ENCODE data around the gene SNW1.
"Not testable (repeated sequence)": the region's sequence is repeated elsewhere in the genome, so short reads cannot be mapped to it uniquely, and the experiment has no call there.

DNA sequence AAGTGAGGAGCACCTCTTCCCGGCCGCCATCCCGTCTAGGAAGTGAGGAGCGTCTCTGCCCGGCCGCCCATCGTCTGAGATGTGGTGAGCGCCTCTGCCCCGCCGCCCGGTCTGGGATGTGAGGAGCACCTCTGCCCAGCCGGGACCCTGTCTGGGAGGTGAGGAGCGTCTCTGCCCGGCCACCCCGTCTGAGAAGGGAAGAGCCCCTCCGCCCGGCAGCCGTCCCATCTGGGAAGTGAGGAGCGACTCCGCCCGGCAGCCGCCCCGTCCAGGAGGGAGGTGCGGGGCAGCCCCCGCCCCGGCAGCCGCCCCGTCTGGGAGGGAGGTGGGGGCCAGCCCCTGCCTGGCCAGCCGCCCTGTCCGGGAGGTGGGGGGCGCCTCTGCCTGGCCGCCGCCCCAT, 13.5 kb downstream of the SNW1 start:
- not testable (repeated sequence) for TF ChIP-seq POLR2A (IDR thresholded peaks at IDR 0.05; ENCODE audit: extremely low read depth, insufficient read length); MYC (IDR thresholded peaks at IDR 0.05; ENCODE audit: low read depth, low read length)
- TF ChIP-seq, protein P1, sequence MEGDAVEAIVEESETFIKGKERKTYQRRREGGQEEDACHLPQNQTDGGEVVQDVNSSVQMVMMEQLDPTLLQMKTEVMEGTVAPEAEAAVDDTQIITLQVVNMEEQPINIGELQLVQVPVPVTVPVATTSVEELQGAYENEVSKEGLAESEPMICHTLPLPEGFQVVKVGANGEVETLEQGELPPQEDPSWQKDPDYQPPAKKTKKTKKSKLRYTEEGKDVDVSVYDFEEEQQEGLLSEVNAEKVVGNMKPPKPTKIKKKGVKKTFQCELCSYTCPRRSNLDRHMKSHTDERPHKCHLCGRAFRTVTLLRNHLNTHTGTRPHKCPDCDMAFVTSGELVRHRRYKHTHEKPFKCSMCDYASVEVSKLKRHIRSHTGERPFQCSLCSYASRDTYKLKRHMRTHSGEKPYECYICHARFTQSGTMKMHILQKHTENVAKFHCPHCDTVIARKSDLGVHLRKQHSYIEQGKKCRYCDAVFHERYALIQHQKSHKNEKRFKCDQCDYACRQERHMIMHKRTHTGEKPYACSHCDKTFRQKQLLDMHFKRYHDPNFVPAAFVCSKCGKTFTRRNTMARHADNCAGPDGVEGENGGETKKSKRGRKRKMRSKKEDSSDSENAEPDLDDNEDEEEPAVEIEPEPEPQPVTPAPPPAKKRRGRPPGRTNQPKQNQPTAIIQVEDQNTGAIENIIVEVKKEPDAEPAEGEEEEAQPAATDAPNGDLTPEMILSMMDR (IDR thresholded peaks at IDR 0.05; ENCODE audit: low read depth, low read length): not testable (repeated sequence)

All from NB4 (cell line).